Breast epithelium (tissue), 3 donors: ENCODE measurements around the gene OR4D1.

ENCODE experiments used
- CTCF ChIP-seq, 3 donors: fragments of 450-650 bp; IDR thresholded peaks; one replicate each; pipeline ENCODE4 v1.5.1; 2016 to 2017; ENCODE audit warnings: antibody characterized with exemption in 3 of 3, mild to moderate bottlenecking in 3 of 3, moderate library complexity in 3 of 3
- POLR2AphosphoS5 ChIP-seq, 3 donors: sonication (generic); formaldehyde crosslinking; IDR thresholded peaks; one replicate each; pipeline ENCODE4 v1.6.1; 2017; ENCODE audit warnings: antibody characterized with exemption in 3 of 3

DNA sequence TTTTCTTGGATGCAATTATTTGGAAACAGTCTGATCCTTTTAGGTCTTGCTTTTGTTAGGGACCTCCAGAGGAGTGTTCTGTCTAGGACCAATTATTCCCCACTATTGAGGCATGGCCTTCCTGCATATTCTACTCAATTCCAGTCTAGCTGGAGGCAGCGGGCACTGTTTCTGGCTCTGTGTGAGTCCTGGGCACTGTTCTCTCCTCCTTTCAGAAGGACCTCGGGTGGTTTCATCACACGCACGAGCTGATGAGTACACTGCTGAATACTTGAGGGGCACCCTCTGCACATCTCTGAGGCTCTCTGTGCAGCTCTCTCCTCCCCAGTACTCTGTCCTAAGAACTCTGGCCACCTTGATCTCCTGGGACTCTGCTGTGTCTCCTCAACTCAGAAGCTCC is 34.2 kb upstream of the OR4D1 start:
- TF ChIP-seq CTCF (IDR thresholded peaks at IDR 0.05), result no peak
- no peak for TF ChIP-seq POLR2AphosphoS5 (IDR thresholded peaks at IDR 0.05)
